C4-2B (cell line): Measurements from ENCODE around the gene ARHGAP33.
"Not testable (repeated sequence)": the region's sequence is repeated elsewhere in the genome, so short reads cannot be mapped to it uniquely, and the experiment has no call there.

ENCODE experiments used
- ZFX ChIP-seq: fragments of 450-650 bp; IDR thresholded peaks from 2 replicates; pipeline ENCODE4 v1.6.1; 2017
- TF ChIP-seq, protein P1 (sequence below): fragments of 450-650 bp; conservative IDR thresholded peaks from 2 replicates; pipeline ENCODE4 v1.5.1; 2017; ENCODE audit warnings: mild to moderate bottlenecking

DNA sequence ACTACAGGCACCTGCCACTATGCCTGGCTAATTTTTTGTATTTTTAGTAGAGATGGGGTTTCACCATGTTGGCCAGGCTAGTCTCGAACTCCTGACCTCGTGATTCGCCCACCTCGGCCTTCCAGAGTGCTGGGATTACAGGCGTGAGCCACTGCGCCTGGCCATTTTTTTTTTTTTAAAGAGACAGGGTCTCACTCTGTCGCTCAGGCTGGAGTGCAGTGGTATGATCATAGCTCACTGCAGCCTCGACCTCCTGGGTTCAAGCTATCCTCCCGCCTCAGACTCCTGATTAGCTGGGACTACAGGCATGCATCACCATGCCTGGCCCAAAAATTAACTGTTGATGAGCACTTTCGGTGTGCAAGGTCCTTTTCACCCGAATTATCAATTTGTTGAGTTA, 60.7 kb downstream of the ARHGAP33 start:
- TF ChIP-seq, protein P1, sequence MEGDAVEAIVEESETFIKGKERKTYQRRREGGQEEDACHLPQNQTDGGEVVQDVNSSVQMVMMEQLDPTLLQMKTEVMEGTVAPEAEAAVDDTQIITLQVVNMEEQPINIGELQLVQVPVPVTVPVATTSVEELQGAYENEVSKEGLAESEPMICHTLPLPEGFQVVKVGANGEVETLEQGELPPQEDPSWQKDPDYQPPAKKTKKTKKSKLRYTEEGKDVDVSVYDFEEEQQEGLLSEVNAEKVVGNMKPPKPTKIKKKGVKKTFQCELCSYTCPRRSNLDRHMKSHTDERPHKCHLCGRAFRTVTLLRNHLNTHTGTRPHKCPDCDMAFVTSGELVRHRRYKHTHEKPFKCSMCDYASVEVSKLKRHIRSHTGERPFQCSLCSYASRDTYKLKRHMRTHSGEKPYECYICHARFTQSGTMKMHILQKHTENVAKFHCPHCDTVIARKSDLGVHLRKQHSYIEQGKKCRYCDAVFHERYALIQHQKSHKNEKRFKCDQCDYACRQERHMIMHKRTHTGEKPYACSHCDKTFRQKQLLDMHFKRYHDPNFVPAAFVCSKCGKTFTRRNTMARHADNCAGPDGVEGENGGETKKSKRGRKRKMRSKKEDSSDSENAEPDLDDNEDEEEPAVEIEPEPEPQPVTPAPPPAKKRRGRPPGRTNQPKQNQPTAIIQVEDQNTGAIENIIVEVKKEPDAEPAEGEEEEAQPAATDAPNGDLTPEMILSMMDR = not testable (repeated sequence)
- not testable (repeated sequence) for TF ChIP-seq ZFX
